Measurements from ENCODE around the gene C2orf74.
"Not testable (repeated sequence)": the region's sequence is repeated elsewhere in the genome, so short reads cannot be mapped to it uniquely, and the experiment has no call there.

The C2orf74 gene

GRCh38 chr2:61149074-61149473, 12.9 kb upstream of the C2orf74 start:
- no peak for TF ChIP-seq CTCF (IDR thresholded peaks at IDR 0.05; ENCODE audit: control extremely low read depth, extremely low read depth, low read depth, missing control alignments)
- CTCF ChIA-PET: no interaction called here
- DNase-seq (ENCODE audit: extremely low spot score): no peak
- POLR2A ChIA-PET: no interaction called here

- no peak for DNase-seq (ENCODE audit: extremely low spot score)
- CTCF ChIA-PET: no interaction called here
- POLR2A ChIA-PET: no interaction called here
- no peak for TF ChIP-seq CTCF (IDR thresholded peaks at IDR 0.05; ENCODE audit: control extremely low read depth, extremely low read depth, low read depth, missing control alignments)
Measured at GRCh38 chr2:61151436-61151835, 10.6 kb upstream of the C2orf74 start.

GRCh38 chr2:61157371-61158003, 4.5 kb upstream of the C2orf74 start:
- ChIA-PET CTCF (interaction anchor here (1.0 to 1.9 kb wide), 3 partner anchors 12 to 17 kb away, joined by 3 to 4 read pairs (median 4); no protein-coding TSS in a partner anchor), POLR2A (interaction anchor here (0.6 kb wide), 2 partner anchors 35 to 137 kb away, joined by 3 read pairs; no protein-coding TSS in a partner anchor)
- TF ChIP-seq CTCF (IDR thresholded peaks at IDR 0.05; ENCODE audit: control extremely low read depth, extremely low read depth, low read depth, missing control alignments): no peak
- no peak for DNase-seq (ENCODE audit: extremely low spot score)

- ChIA-PET POLR2A (no interaction called here), CTCF (no interaction called here)
- no peak for DNase-seq (ENCODE audit: extremely low spot score)
- no peak for TF ChIP-seq CTCF (IDR thresholded peaks at IDR 0.05; ENCODE audit: control extremely low read depth, extremely low read depth, low read depth, missing control alignments)
Measured at GRCh38 chr2:61158356-61158955, 3.5 kb upstream of the C2orf74 start.

GRCh38 chr2:61162721-61163120, 733 bp downstream of the C2orf74 start:
- TF ChIP-seq CTCF (IDR thresholded peaks at IDR 0.05; ENCODE audit: control extremely low read depth, extremely low read depth, low read depth, missing control alignments): no peak
- DNase-seq (ENCODE audit: extremely low spot score): no peak
- CTCF ChIA-PET: interaction anchor here (1.6 kb wide), 1 partner anchor 18 kb away, joined by 3 read pairs; no protein-coding TSS in a partner anchor
- POLR2A ChIA-PET: no interaction called here

- CTCF ChIA-PET, POLR2A ChIA-PET: not testable (repeated sequence)
Measured at GRCh38 chr2:61165082-61165481, 3.1 kb downstream of the C2orf74 start.

GRCh38 chr2:61165946-61166345, 4.0 kb downstream of the C2orf74 start:
- ChIA-PET CTCF (interaction anchor here (1.4 to 1.6 kb wide), 2 partner anchors 13 to 51 kb away, joined by 3 read pairs; no protein-coding TSS in a partner anchor), POLR2A (no interaction called here)
- no peak for DNase-seq (ENCODE audit: extremely low spot score)
- no peak for TF ChIP-seq CTCF (IDR thresholded peaks at IDR 0.05; ENCODE audit: control extremely low read depth, extremely low read depth, low read depth, missing control alignments)

More at GRCh38 chr2:61165082-61165481, 3.1 kb downstream of the C2orf74 start:
- DNase-seq (ENCODE audit: extremely low spot score): not testable (repeated sequence)

Data from GM10248 (cell line).